Activated effector memory CD4-positive, alpha-beta T cell treated with anti-CD3 and anti-CD28 coated beads, Interleukin-2, amount 50 U/mL, for 16 hours (primary cell): ENCODE measurements around the gene ESRRB.
A peak's percentile ranks its signal among the peaks of the same experiment; 100 is the strongest.

ENCODE experiments used
- DNase-seq: peaks from one replicate; pipeline ENCODE4 v3.0.0-alpha.2; 2020

The ESRRB gene

DNA sequence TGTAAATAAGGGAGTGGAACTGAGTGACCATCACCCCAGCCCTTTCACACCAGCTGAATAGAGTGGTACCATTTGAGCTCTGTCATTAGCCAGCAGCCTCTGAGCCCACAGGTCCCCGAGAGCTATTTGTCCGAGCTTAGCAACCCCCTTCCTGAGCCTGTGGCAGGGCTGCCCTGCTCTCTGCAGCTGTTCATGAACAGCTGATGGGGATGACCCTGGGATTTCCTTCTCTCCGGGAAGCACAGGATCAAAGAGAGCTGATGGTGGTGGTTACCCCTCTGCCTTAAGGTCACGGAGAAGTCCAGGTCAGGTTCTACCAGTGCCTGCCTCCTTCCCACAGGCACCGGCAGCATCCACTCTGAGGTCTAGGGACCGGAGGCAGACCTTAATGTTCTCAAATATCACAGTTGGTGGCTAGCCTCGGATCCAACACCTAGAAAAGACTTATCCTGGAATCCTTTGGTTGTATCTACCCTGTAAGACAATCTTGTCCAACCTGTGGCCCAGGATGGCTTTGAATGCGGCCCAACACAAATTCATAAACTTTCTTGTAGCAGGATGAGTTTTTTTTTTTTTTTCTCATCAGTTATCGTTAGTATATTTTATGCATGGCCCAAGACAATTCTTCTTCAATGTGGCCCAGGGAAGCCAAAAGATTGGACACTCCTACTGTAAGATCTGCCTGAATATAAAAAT lies 81.1 kb downstream of the ESRRB start:
- DNase-seq: no peak

GRCh38 chr14:76457841-76458240 lies 81.9 kb downstream of the ESRRB start:
- DNase-seq: no peak

DNA sequence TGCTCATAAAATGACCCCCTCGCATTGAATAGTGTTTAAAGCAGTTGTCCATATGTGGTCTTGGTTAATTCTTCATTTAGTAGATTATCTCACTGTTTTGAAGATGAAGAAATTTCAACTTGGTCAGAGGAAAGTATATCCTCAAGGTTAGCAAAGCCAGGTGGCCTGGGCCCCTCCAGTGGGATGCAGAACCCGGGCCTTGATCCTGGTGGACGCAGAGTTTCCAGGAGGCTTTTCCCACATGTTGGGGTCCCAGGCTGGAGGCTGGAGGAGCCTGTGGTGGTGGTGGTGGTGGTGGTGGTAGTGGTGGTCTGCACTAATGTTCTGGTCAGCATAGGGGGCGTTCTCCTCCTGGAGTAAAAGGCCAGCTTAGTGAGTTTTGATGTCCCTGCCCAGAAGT lies 85.9 kb downstream of the ESRRB start:
- DNase-seq: no peak

- no peak for DNase-seq
These were observed 86.4 kb downstream of the ESRRB start for GRCh38 chr14:76462330-76462729.

- DNase-seq: no peak
These were observed 87.2 kb downstream of the ESRRB start for GRCh38 chr14:76463105-76463504.

DNA sequence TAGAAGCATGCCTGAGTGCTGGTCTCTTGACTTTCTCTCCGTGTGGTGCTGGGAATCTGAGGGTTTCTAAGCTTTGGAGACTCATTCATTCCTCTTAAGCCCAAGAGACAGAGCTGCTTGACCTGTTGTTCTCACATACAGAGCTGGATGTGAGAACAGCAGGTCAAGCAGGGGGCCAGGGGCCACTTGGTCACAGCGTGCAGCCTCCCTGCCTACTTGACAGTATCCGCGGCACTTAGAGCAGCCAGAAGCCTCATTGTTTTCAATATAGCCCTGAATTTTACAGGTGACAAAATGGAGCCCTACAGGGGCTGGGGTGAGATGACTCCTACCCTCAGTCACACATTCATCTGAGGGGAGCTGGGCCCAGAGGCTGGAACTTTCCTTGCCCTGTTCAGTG lies 88.9 kb downstream of the ESRRB start:
- no peak for DNase-seq

- no peak for DNase-seq
These were observed 89.7 kb downstream of the ESRRB start for GRCh38 chr14:76465664-76466063.

GRCh38 chr14:76467711-76468155 lies 91.8 kb downstream of the ESRRB start:
- no peak for DNase-seq

DNA sequence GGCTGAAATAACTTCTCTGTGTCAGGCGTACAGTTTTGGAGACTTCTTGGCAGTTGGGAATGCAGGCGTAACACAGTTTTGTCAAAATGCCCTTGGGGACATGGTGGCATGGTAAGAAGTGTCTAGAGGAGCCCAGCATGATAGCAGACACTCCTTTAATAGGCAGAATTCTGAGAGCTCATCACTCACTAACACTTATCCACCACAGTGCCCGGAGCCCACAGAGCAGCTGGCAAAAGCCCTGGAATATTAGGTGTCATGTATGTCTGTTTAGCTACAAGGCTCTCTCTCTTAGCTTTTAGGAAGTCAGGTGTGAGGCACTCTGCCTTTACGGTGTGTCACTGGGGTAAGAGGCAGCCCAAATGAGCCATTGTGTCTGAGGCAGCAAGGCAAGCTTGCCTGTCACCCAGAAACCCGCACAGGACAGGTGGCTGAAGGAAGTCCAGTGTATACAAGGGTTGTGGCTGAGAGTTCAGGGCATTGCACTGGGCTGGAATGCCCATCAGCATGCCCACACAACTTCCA lies 96.3 kb downstream of the ESRRB start:
- DNase-seq: no peak

GRCh38 chr14:76473481-76474263 lies 97.7 kb downstream of the ESRRB start:
- no peak for DNase-seq

DNA sequence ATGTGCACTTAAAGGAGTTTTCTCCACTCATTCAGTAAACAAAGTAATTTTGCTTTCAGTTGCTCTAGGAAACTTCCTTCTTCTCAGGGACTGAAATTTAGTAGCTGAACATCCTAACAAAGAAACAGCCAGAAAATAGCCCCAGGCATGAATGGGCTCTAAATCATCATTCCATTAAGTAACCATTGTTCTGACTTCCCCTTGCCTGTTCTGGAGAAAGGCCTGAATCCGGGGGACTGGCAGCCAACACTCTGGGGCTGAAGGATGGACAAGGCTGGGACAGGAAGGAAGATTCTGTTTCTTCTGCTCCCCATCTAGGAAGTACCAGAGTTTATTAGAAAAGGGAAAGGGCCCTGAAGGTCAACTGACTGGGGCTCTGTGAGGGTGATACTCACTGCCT lies 104.5 kb downstream of the ESRRB start:
- no peak for DNase-seq

GRCh38 chr14:76484355-76484754 lies 108.4 kb downstream of the ESRRB start:
- DNase-seq: no peak

DNA sequence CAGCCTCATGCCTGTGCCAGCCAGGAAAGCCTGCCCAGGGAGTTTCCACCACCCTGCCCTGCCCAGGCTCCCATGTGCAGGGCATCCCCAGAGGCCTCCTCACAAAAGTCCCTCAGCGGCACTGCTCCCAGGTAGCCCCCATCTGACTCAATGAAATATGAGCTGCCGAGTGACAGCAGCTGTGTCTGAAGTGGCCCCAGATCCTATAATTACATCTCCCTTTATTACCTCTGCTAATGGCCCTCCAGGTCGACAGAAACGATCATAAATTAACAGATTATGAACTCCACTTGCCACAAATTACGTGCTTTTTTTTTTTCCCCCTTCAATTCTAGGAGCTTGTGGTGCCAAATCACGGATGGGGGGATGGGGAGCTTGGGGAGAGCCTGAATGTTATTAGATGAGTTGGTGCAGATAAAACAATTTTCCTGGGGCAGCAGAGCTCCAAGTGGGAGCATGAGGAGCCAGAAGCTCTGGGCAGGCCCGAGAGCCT lies 110.4 kb downstream of the ESRRB start:
- no peak for DNase-seq

GRCh38 chr14:76488551-76488950 lies 112.6 kb downstream of the ESRRB start:
- no peak for DNase-seq

- no peak for DNase-seq
These were observed 113.7 kb downstream of the ESRRB start for GRCh38 chr14:76489667-76490066.

GRCh38 chr14:76490111-76490510 lies 114.2 kb downstream of the ESRRB start:
- DNase-seq: no peak

DNA sequence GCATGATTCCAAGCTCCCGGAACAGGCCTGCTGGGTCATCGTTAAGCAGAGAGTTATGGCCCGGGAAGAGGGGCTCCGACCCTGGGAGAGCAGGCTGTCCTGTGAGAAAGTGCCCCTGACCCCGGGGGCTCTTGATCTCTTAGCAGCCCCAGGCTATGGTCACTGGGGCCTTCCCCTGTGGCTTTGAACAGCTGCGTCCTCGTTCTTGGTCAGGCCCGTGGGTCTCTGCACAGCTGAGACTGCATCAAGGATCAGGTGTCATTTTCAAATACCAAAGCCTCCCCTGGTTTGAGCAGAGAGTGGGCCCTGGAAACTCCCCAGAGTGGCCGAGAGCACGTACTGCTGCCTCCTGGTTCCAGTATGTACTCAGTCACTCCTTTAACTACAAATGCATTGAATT lies 114.8 kb downstream of the ESRRB start:
- no peak for DNase-seq

GRCh38 chr14:76491172-76491930 lies 115.4 kb downstream of the ESRRB start:
- DNase-seq: no peak

DNA sequence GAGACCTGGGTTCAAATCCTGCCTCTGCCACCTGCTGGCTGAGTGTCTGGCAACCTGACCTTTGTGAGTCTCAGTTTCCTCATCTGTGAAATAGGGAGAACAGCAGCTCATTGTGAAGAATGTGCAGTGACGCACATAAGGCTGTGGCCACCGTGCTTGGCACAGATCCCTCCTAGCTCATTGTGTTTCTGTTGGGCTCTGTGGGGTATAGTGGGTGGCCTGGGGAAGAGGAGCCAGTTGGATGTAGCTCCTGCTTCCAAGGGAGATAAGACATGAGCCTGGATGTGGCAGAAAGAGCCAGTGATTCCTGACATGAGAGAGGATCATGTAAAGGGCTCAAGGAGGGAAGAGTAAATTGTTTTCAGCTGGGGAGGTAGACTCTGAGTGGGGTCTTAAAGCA lies 120.0 kb downstream of the ESRRB start:
- DNase-seq: no peak

GRCh38 chr14:76496595-76496994 lies 120.7 kb downstream of the ESRRB start:
- no peak for DNase-seq

GRCh38 chr14:76497550-76498462 lies 121.9 kb downstream of the ESRRB start:
- DNase-seq: peak; percentile 51

- peak; percentile 25 for DNase-seq
These were observed 122.6 kb downstream of the ESRRB start for GRCh38 chr14:76498463-76498935.
